22Rv1 (cell line): Measurements from ENCODE around the gene RHOD.

ENCODE experiments used
- ZFX ChIP-seq: fragments of 450-650 bp; IDR thresholded peaks from 2 replicates; pipeline ENCODE4 v1.6.1; 2017; ENCODE audit warnings: antibody characterized with exemption, borderline replicate concordance
- TF ChIP-seq, protein P1 (sequence below): fragments of 450-650 bp; IDR thresholded peaks from 2 replicates; pipeline ENCODE4 v1.5.1; 2017; ENCODE audit warnings: mild to moderate bottlenecking

GRCh38 chr11:67066333-67066709, 9.7 kb downstream of the RHOD start:
- TF ChIP-seq, protein P1, sequence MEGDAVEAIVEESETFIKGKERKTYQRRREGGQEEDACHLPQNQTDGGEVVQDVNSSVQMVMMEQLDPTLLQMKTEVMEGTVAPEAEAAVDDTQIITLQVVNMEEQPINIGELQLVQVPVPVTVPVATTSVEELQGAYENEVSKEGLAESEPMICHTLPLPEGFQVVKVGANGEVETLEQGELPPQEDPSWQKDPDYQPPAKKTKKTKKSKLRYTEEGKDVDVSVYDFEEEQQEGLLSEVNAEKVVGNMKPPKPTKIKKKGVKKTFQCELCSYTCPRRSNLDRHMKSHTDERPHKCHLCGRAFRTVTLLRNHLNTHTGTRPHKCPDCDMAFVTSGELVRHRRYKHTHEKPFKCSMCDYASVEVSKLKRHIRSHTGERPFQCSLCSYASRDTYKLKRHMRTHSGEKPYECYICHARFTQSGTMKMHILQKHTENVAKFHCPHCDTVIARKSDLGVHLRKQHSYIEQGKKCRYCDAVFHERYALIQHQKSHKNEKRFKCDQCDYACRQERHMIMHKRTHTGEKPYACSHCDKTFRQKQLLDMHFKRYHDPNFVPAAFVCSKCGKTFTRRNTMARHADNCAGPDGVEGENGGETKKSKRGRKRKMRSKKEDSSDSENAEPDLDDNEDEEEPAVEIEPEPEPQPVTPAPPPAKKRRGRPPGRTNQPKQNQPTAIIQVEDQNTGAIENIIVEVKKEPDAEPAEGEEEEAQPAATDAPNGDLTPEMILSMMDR = no peak
- TF ChIP-seq ZFX = no peak
